DND-41 (cell line): ENCODE data around the gene SGMS1.

Source experiments
- ATAC-seq: fragments of 200-7000 bp; cut with Tn5 transposase; 3 replicates; pipeline ENCODE4 v1.9.1; 2021; ENCODE audit warnings: low read depth; ENCODE audit not compliant: insufficient read depth
- DNase-seq: peaks from one replicate; pipeline ENCODE4 v3.0.0-alpha.2; 2020
- H2AFZ ChIP-seq: 2 replicates; pipeline ENCODE4 v1.6.0; 2012; ENCODE audit warnings: low read depth, low read length
- H3K27ac ChIP-seq: 2 replicates; pipeline ENCODE4 v1.5.1; 2012; ENCODE audit warnings: low read length, inconsistent platforms
- H3K27me3 ChIP-seq: fragments of 200-600 bp; sonication (generic); 2 replicates; pipeline ENCODE4 v1.6.0; 2012; ENCODE audit warnings: low read length, mild to moderate bottlenecking, inconsistent platforms; ENCODE audit not compliant: insufficient read depth, poor library complexity
- H3K36me3 ChIP-seq: 2 replicates; pipeline ENCODE4 v1.5.1; 2012; ENCODE audit warnings: low read length, inconsistent platforms; ENCODE audit not compliant: insufficient read depth
- H3K4me1 ChIP-seq: 2 replicates; pipeline ENCODE4 v1.5.1; 2012; ENCODE audit warnings: mild to moderate bottlenecking, low read length; ENCODE audit not compliant: insufficient read depth
- H3K4me2 ChIP-seq: 2 replicates; pipeline ENCODE4 v1.6.0; 2012; ENCODE audit warnings: mild to moderate bottlenecking, moderate library complexity, low read length, inconsistent platforms; ENCODE audit not compliant: insufficient read depth
- H3K4me3 ChIP-seq, 2 experiments: fragments of 200-600 bp in 1 of 2; shearing (Covaris generic) in 1 of 2; 2 replicates each; pipeline ENCODE4 v1.5.1; 2012 to 2016; ENCODE audit warnings: inconsistent platforms in 2 of 2, low read length in 2 of 2, mild to moderate bottlenecking in 2 of 2, low read depth in 1 of 2, moderate library complexity in 1 of 2
- H3K79me2 ChIP-seq: 2 replicates; pipeline ENCODE4 v1.6.0; 2012; ENCODE audit warnings: low read length, inconsistent platforms; ENCODE audit not compliant: insufficient read depth
- H3K9ac ChIP-seq: 2 replicates; pipeline ENCODE4 v1.6.0; 2012; ENCODE audit warnings: low read depth, mild to moderate bottlenecking, inconsistent platforms, low read length, moderate library complexity
- H3K9me3 ChIP-seq: 2 replicates; pipeline ENCODE4 v1.5.1; 2012; ENCODE audit warnings: low read length, moderate library complexity, mild to moderate bottlenecking, inconsistent platforms; ENCODE audit not compliant: insufficient read depth, severe bottlenecking
- H4K20me1 ChIP-seq: 2 replicates; pipeline ENCODE4 v1.6.0; 2012; ENCODE audit warnings: low read length; ENCODE audit not compliant: insufficient read depth
- CTCF ChIP-seq: IDR thresholded peaks from 2 replicates; pipeline ENCODE4 v1.5.1; 2012; ENCODE audit warnings: borderline replicate concordance, low read length, moderate library complexity, mild to moderate bottlenecking; ENCODE audit not compliant: poor library complexity, severe bottlenecking; ENCODE audit errors: extremely low read depth
- EZH2 ChIP-seq: IDR thresholded peaks from 3 replicates; pipeline ENCODE4 v1.6.1; 2012; ENCODE audit warnings: borderline replicate concordance, low read depth, mild to moderate bottlenecking, moderate library complexity, low read length, inconsistent platforms; ENCODE audit not compliant: severe bottlenecking

SGMS1 gene

GRCh38 chr10:50620899-50621298 lies 2.9 kb downstream of the SGMS1 start:
- ATAC-seq (no peak), DNase-seq (no peak)
- no peaks in the 10 kb centered on the region for H4K20me1 ChIP-seq
- no peak overlapping the region for H3K4me3 ChIP-seq
- no peaks in the 10 kb centered on the region for H3K79me2 ChIP-seq
- no peak overlapping the region for H3K9ac ChIP-seq
- H3K4me2 ChIP-seq: no peak overlapping the region
- H3K4me1 ChIP-seq: no peaks in the 10 kb centered on the region
- H3K9me3 ChIP-seq: no peaks in the 10 kb centered on the region
- H3K27me3 ChIP-seq: peaks cover 43% of the 10 kb centered on the region
- H2AFZ ChIP-seq: no peak overlapping the region
- TF ChIP-seq EZH2 (no peak), CTCF (no peak)
- H3K27ac ChIP-seq: no peak overlapping the region
- no peaks in the 10 kb centered on the region for H3K36me3 ChIP-seq

DNA sequence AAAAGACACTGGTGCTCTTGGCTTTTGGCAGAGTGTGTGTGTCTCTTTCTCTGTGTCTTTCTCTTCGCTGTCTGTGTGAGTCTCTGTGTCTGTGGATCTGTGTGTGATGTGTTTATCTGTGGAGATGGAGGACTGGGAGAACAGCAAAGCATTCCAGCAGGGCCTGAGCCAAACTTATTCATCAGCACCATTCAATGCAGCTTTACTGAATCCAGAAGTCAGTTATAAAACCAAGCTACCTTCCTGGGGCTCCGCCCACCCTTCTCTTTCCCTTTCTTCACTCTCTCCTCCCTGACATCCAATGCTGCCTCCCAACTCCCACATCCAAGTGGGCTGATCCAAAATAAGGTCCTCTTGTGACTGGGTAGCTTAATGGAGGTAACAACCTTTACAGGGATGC lies 3.9 kb downstream of the SGMS1 start:
- Histone ChIP-seq H3K4me1 (no peaks in the 10 kb centered on the region), H3K4me3 (no peak overlapping the region), H3K79me2 (no peaks in the 10 kb centered on the region), H4K20me1 (no peaks in the 10 kb centered on the region), H3K27me3 (peaks cover 33% of the 10 kb centered on the region), H3K27ac (no peak overlapping the region), H2AFZ (no peak overlapping the region), H3K4me2 (no peak overlapping the region), H3K9me3 (no peaks in the 10 kb centered on the region), H3K9ac (no peak overlapping the region), H3K36me3 (no peaks in the 10 kb centered on the region)
- ATAC-seq: no peak
- no peak for TF ChIP-seq CTCF
- DNase-seq: no peak

DNA sequence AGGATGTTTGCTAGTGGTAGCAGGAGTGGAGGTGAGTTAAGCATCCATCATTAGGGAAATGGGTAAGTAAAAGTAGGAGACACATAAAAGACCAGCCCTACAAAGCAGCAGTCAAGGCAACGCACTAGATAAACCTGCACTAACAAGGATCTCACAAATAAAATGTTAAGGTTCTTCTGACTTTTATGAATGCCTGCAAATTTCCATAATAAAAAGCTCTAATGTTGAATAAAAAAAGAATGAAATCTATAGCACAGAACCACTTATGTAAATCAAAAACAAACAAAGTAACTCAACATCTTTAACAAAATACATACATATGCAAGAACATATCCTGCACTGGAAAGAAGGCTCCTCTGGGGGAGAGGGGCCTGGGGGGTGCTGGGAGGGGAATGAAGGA lies 4.6 kb downstream of the SGMS1 start:
- Histone ChIP-seq H3K9me3 (no peaks in the 10 kb centered on the region), H3K9ac (no peak overlapping the region), H3K4me1 (no peaks in the 10 kb centered on the region), H3K27ac (no peak overlapping the region), H3K4me2 (no peak overlapping the region), H3K4me3 (no peak overlapping the region), H4K20me1 (no peaks in the 10 kb centered on the region), H3K79me2 (no peaks in the 10 kb centered on the region), H3K36me3 (no peaks in the 10 kb centered on the region), H2AFZ (no peak overlapping the region), H3K27me3 (peaks cover 29% of the 10 kb centered on the region)
- DNase-seq: no peak
- TF ChIP-seq EZH2: no peak
- no peak for TF ChIP-seq CTCF
- no peak for ATAC-seq

- DNase-seq: no peak
- no peaks in the 10 kb centered on the region for H3K36me3 ChIP-seq
- H3K4me3 ChIP-seq: no peak overlapping the region
- TF ChIP-seq CTCF (no peak), EZH2 (no peak)
- no peaks in the 10 kb centered on the region for H3K79me2 ChIP-seq
- no peaks in the 10 kb centered on the region for H3K9me3 ChIP-seq
- H4K20me1 ChIP-seq: no peaks in the 10 kb centered on the region
- no peaks in the 10 kb centered on the region for H3K4me1 ChIP-seq
- H3K4me2 ChIP-seq: no peak overlapping the region
- H2AFZ ChIP-seq: no peak overlapping the region
- peaks cover 26% of the 10 kb centered on the region for H3K27me3 ChIP-seq
- no peak overlapping the region for H3K9ac ChIP-seq
- ATAC-seq: no peak
- no peak overlapping the region for H3K27ac ChIP-seq
These were observed 5.1 kb downstream of the SGMS1 start for GRCh38 chr10:50618624-50619023.
